ENCODE data around the gene NEK4.

Gene NEK4

GRCh38 chr3:52743721-52744120 is 27.0 kb downstream of the NEK4 start:
- Mint-ChIP-seq H3K4me1 (no peaks in the 10 kb centered on the region), H3K27me3 (ENCODE audit: low read depth, poor library complexity) (no peaks in the 10 kb centered on the region), H3K36me3 (ENCODE audit: low read depth) (peaks cover 76% of the 10 kb centered on the region), H3K9me3 (peaks cover 4% of the 10 kb centered on the region), H3K27ac (no peak overlapping the region), H3K4me3 (no peak overlapping the region)
- TF ChIP-seq CTCF (IDR thresholded peaks at IDR 0.05): no peak
- no peak for DNase-seq

GRCh38 chr3:52743152-52743551 is 27.6 kb downstream of the NEK4 start:
- H3K27me3 Mint-ChIP-seq (ENCODE audit: low read depth, poor library complexity): no peaks in the 10 kb centered on the region
- H3K27ac Mint-ChIP-seq: no peak overlapping the region
- no peak overlapping the region for H3K4me3 Mint-ChIP-seq
- peaks cover 76% of the 10 kb centered on the region for H3K36me3 Mint-ChIP-seq (ENCODE audit: low read depth)
- DNase-seq: no peak
- peaks cover 4% of the 10 kb centered on the region for H3K9me3 Mint-ChIP-seq
- no peaks in the 10 kb centered on the region for H3K4me1 Mint-ChIP-seq
- TF ChIP-seq CTCF (IDR thresholded peaks at IDR 0.05): no peak

GRCh38 chr3:52742418-52743041 is 28.2 kb downstream of the NEK4 start:
- H3K27me3 Mint-ChIP-seq (ENCODE audit: low read depth, poor library complexity): no peaks in the 10 kb centered on the region
- H3K27ac Mint-ChIP-seq: no peak overlapping the region
- H3K4me1 Mint-ChIP-seq: no peaks in the 10 kb centered on the region
- no peak for DNase-seq
- peaks cover 4% of the 10 kb centered on the region for H3K9me3 Mint-ChIP-seq
- H3K36me3 Mint-ChIP-seq (ENCODE audit: low read depth): peaks cover 79% of the 10 kb centered on the region
- H3K4me3 Mint-ChIP-seq: no peak overlapping the region
- TF ChIP-seq CTCF (IDR thresholded peaks at IDR 0.05): peak; percentile 59

DNA sequence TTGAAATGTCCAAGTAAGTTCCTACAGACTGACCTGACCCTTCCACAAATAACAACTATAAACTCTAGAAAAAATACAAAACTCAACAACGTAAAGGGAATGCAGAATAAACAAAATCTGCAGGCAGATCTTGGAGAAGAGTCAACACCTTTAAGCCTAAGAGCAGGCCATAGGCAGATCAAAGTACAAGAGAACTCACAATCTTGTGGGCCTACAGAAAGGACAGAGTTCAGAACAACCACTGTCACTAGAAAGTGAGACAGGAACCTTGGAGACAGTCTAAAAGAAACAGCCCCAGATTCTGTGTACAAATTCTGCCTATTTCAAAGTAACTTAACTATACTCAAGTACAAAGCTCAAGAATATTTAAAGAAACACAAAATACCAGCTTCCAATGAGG is 31.0 kb downstream of the NEK4 start:
- peaks cover 86% of the 10 kb centered on the region for H3K36me3 Mint-ChIP-seq (ENCODE audit: low read depth)
- peaks cover 10% of the 10 kb centered on the region for H3K9me3 Mint-ChIP-seq
- no peaks in the 10 kb centered on the region for H3K27me3 Mint-ChIP-seq (ENCODE audit: low read depth, poor library complexity)
- H3K4me3 Mint-ChIP-seq: no peak overlapping the region
- no peaks in the 10 kb centered on the region for H3K4me1 Mint-ChIP-seq
- no peak for DNase-seq
- no peak for TF ChIP-seq CTCF (IDR thresholded peaks at IDR 0.05)
- no peak overlapping the region for H3K27ac Mint-ChIP-seq

DNA sequence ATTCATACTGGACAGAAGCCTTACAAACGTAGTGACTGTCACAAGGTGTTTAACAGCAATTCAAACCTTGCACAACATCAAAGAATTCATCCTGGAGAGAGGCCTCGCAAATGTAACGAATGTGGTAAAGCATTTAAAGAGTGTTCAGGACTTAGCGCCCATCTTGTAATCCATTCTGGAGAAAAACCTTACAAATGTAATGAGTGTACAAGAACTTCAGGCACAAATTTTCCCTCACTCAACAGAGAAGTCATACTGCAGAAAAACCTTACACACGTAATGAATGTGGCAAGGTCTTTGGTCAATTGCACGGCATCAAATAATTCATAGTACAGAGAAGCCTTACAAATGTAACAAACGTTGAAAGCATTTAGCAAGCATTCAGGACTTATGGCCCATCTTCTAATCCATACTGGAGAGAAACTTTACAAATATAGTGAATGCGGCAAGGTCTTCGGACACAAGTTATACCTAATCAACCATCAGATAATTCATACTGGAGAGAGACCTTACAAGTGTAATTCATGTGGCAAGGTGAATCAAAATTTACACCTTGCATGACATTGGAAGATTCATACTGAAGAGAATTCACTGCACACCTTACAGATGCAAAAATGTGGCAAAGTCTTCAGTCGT is 37.4 kb downstream of the NEK4 start:
- no peak overlapping the region for H3K4me3 Mint-ChIP-seq
- no peak for TF ChIP-seq CTCF (IDR thresholded peaks at IDR 0.05)

DNA sequence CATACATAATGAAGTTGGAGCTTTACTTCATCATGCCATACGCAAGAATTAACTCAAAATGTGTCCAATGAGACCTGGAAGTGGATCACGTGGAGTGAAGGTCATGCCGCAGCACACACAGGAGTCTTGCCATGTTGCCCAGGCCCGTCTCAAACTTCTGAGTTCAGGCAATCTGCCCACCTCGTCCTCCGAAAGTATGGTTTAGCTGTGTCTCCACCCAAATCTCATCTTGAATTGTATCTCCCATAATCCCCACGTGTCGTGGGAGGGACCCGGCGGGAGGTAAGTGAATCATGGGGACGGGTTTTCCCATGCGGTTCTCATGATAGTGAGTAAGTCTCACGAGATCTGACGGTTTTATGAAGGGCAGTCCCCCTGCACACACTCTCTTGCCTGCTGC is 39.1 kb downstream of the NEK4 start:
- H3K4me3 Mint-ChIP-seq: no peak overlapping the region
- peak overlapping the region; percentile 29 for H3K27ac Mint-ChIP-seq
- peaks cover 3% of the 10 kb centered on the region for H3K27me3 Mint-ChIP-seq (ENCODE audit: low read depth, poor library complexity)
- DNase-seq: no peak
- TF ChIP-seq CTCF (IDR thresholded peaks at IDR 0.05): no peak
- peaks cover 66% of the 10 kb centered on the region for H3K9me3 Mint-ChIP-seq
- H3K36me3 Mint-ChIP-seq (ENCODE audit: low read depth): peaks cover 97% of the 10 kb centered on the region
- H3K4me1 Mint-ChIP-seq: no peaks in the 10 kb centered on the region

More for the DNA sequence above, 37.4 kb downstream of the NEK4 start:
- no peak overlapping the region for H3K27ac Mint-ChIP-seq
- no peak for DNase-seq
- H3K9me3 Mint-ChIP-seq: peaks cover 52% of the 10 kb centered on the region
- peaks cover 96% of the 10 kb centered on the region for H3K36me3 Mint-ChIP-seq (ENCODE audit: low read depth)
- no peaks in the 10 kb centered on the region for H3K4me1 Mint-ChIP-seq
- H3K27me3 Mint-ChIP-seq (ENCODE audit: low read depth, poor library complexity): peaks cover 3% of the 10 kb centered on the region

All from nephron progenitor cell (in vitro differentiated cells).